ENCODE measurements around the gene ZNF423. TPM values are rescaled to one million over a fixed set of nuclear protein-coding genes. Genes with fewer than 3 reads are reported as not detected.

ZNF423 gene
- total and polyA plus RNA-seq, 2 donors = 0.52 to 1.6 TPM

- Histone ChIP-seq H3K27me3 (ENCODE audit: control insufficient read depth in 2 of 2, insufficient read depth in 1 of 2, low read length in 1 of 2) (no peaks in the 10 kb centered on the region), H3K9me3 (ENCODE audit: control insufficient read depth in 2 of 2, insufficient read depth in 1 of 2, low read length in 1 of 2) (no peaks in the 10 kb centered on the region), H3K4me1 (ENCODE audit: control insufficient read depth in 2 of 2, insufficient read depth in 2 of 2, low read length in 2 of 2) (peaks cover 9 to 44% of the 10 kb centered on the region in 2 donors), H3K4me3 (ENCODE audit: low read length in 2 of 2) (no peak overlapping the region), H3K27ac (ENCODE audit: low read depth in 1 of 2, low read length in 1 of 2) (no peak overlapping the region), H3K36me3 (ENCODE audit: control insufficient read depth in 2 of 2, insufficient read depth in 2 of 2, low read length in 1 of 2) (no peaks in the 10 kb centered on the region)
- DNase-seq (ENCODE audit: low read depth in 6 of 9, low spot score in 9 of 9) = no peak
- WGBS = 99% methylated on average over 4 of the region's 4 CpGs
Observed at GRCh38 chr16:49519741-49520140, 336.2 kb downstream of the ZNF423 start.

- H3K4me1 ChIP-seq (ENCODE audit: control insufficient read depth in 2 of 2, insufficient read depth in 2 of 2, low read length in 2 of 2) = peaks cover 5 to 38% of the 10 kb centered on the region in 2 donors
- H3K4me3 ChIP-seq (ENCODE audit: low read length in 2 of 2) = no peak overlapping the region
- DNase-seq (ENCODE audit: low read depth in 6 of 9, low spot score in 9 of 9) = no peak
- 96% methylated on average over 7 of the region's 7 CpGs for WGBS
- H3K36me3 ChIP-seq (ENCODE audit: control insufficient read depth in 2 of 2, insufficient read depth in 2 of 2, low read length in 1 of 2) = no peaks in the 10 kb centered on the region
- no peaks in the 10 kb centered on the region for H3K27me3 ChIP-seq (ENCODE audit: control insufficient read depth in 2 of 2, insufficient read depth in 1 of 2, low read length in 1 of 2)
- no peaks in the 10 kb centered on the region for H3K9me3 ChIP-seq (ENCODE audit: control insufficient read depth in 2 of 2, insufficient read depth in 1 of 2, low read length in 1 of 2)
- H3K27ac ChIP-seq (ENCODE audit: low read depth in 1 of 2, low read length in 1 of 2) = no peak overlapping the region
Observed at GRCh38 chr16:49519008-49519656, 336.8 kb downstream of the ZNF423 start.

DNA sequence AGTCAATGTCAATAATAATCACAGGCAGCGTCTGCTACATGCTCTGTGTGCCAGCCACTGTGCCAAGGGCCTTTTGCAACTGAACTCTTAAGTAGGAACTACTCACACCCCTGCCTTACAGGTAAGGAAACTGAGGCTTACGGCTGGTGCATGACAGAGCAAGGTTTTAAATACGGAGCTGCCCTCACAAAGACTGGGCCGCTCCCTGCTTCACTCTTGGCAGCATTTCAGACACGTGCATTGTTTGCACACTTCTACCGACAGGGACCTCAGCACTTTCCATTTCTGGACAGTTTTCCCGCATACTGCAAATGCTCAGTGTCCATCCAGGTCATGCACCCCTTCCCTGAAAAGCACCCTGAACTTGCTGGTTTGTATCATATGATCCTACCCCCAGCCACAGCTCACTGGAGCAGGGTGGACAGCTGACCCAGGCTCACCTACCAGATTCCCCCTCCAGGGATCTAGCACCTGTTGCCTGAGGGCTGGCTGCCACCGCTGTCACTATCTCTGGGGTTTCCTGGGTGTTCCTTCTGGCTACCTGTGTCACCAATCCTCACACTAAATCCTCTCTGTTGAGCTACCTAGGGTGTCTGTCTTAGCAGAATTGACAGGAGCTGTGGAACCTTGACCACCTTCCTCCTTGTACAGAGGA, 339.4 kb downstream of the ZNF423 start:
- Histone ChIP-seq H3K4me1 (ENCODE audit: control insufficient read depth in 2 of 2, insufficient read depth in 2 of 2, low read length in 2 of 2) (peaks cover 0 to 13% of the 10 kb centered on the region in 2 donors), H3K9me3 (ENCODE audit: control insufficient read depth in 2 of 2, insufficient read depth in 1 of 2, low read length in 1 of 2) (no peaks in the 10 kb centered on the region), H3K4me3 (ENCODE audit: low read length in 2 of 2) (no peak overlapping the region), H3K27me3 (ENCODE audit: control insufficient read depth in 2 of 2, insufficient read depth in 1 of 2, low read length in 1 of 2) (no peaks in the 10 kb centered on the region), H3K36me3 (ENCODE audit: control insufficient read depth in 2 of 2, insufficient read depth in 2 of 2, low read length in 1 of 2) (no peaks in the 10 kb centered on the region), H3K27ac (ENCODE audit: low read depth in 1 of 2, low read length in 1 of 2) (no peak overlapping the region)
- 94% methylated on average over 8 of the region's 8 CpGs for WGBS
- no peak for DNase-seq (ENCODE audit: low read depth in 6 of 9, low spot score in 9 of 9)

- 97% methylated on average over 12 of the region's 12 CpGs for WGBS
Observed at GRCh38 chr16:49515861-49516260, 340.1 kb downstream of the ZNF423 start.

DNA sequence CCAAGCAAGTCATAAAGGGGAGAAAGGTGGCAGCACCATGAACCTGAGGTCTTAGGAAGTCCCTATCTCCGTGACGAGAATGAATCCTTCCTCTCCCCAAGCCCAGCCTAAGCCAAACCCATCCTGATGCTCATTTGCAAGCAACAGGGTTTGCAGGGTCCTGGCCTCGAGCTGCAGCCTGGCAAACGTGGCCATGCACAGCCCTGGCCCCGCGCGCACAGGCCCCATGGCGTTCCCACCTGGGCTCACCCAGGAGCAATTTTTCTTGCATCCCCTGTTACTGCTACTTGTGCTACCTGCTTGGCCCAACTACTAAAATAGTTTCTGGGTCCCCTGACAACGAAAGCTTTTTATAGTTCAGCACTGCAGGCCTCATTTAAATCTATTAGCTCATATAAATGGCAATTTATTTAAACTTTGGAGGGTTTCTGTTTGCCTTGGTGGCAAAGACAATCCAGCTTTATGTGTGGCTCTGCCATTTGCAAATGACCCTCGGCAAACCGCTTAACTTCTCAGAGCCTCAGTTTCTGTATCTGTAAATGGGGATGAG, 340.8 kb downstream of the ZNF423 start:
- Histone ChIP-seq H3K36me3 (ENCODE audit: control insufficient read depth in 2 of 2, insufficient read depth in 2 of 2, low read length in 1 of 2) (no peaks in the 10 kb centered on the region), H3K27ac (ENCODE audit: low read depth in 1 of 2, low read length in 1 of 2) (no peak overlapping the region), H3K4me3 (ENCODE audit: low read length in 2 of 2) (no peak overlapping the region), H3K4me1 (ENCODE audit: control insufficient read depth in 2 of 2, insufficient read depth in 2 of 2, low read length in 2 of 2) (peaks cover 0 to under 1% of the 10 kb centered on the region in 2 donors), H3K9me3 (ENCODE audit: control insufficient read depth in 2 of 2, insufficient read depth in 1 of 2, low read length in 1 of 2) (no peaks in the 10 kb centered on the region), H3K27me3 (ENCODE audit: control insufficient read depth in 2 of 2, insufficient read depth in 1 of 2, low read length in 1 of 2) (no peaks in the 10 kb centered on the region)
- WGBS = 97% methylated on average over 11 of the region's 11 CpGs
- DNase-seq (ENCODE audit: low read depth in 6 of 9, low spot score in 9 of 9) = no peak

More at GRCh38 chr16:49515861-49516260, 340.1 kb downstream of the ZNF423 start:
- Histone ChIP-seq H3K27ac (ENCODE audit: low read depth in 1 of 2, low read length in 1 of 2) (no peak overlapping the region), H3K4me3 (ENCODE audit: low read length in 2 of 2) (no peak overlapping the region), H3K36me3 (ENCODE audit: control insufficient read depth in 2 of 2, insufficient read depth in 2 of 2, low read length in 1 of 2) (no peaks in the 10 kb centered on the region), H3K4me1 (ENCODE audit: control insufficient read depth in 2 of 2, insufficient read depth in 2 of 2, low read length in 2 of 2) (peaks cover 0 to 7% of the 10 kb centered on the region in 2 donors), H3K9me3 (ENCODE audit: control insufficient read depth in 2 of 2, insufficient read depth in 1 of 2, low read length in 1 of 2) (no peaks in the 10 kb centered on the region), H3K27me3 (ENCODE audit: control insufficient read depth in 2 of 2, insufficient read depth in 1 of 2, low read length in 1 of 2) (no peaks in the 10 kb centered on the region)
- no peak for DNase-seq (ENCODE audit: low read depth in 6 of 9, low spot score in 9 of 9)

GRCh38 chr16:49514073-49514980, 341.6 kb downstream of the ZNF423 start:
- DNase-seq (ENCODE audit: low read depth in 6 of 9, low spot score in 9 of 9) = no peak
- Histone ChIP-seq H3K27ac (ENCODE audit: low read depth in 1 of 2, low read length in 1 of 2) (no peak overlapping the region), H3K9me3 (ENCODE audit: control insufficient read depth in 2 of 2, insufficient read depth in 1 of 2, low read length in 1 of 2) (no peaks in the 10 kb centered on the region), H3K27me3 (ENCODE audit: control insufficient read depth in 2 of 2, insufficient read depth in 1 of 2, low read length in 1 of 2) (no peaks in the 10 kb centered on the region), H3K4me3 (ENCODE audit: low read length in 2 of 2) (no peak overlapping the region), H3K36me3 (ENCODE audit: control insufficient read depth in 2 of 2, insufficient read depth in 2 of 2, low read length in 1 of 2) (no peaks in the 10 kb centered on the region), H3K4me1 (ENCODE audit: control insufficient read depth in 2 of 2, insufficient read depth in 2 of 2, low read length in 2 of 2) (no peaks in the 10 kb centered on the region)
- WGBS = 97% methylated on average over 24 of the region's 24 CpGs

- WGBS = 78% methylated on average over 7 of the region's 7 CpGs
- peak in 2 of 9 donors; percentile 54 to 74 for DNase-seq (ENCODE audit: low read depth in 6 of 9, low spot score in 9 of 9)
- no peaks in the 10 kb centered on the region for H3K36me3 ChIP-seq (ENCODE audit: control insufficient read depth in 2 of 2, insufficient read depth in 2 of 2, low read length in 1 of 2)
- H3K27me3 ChIP-seq (ENCODE audit: control insufficient read depth in 2 of 2, insufficient read depth in 1 of 2, low read length in 1 of 2) = no peaks in the 10 kb centered on the region
- no peaks in the 10 kb centered on the region for H3K9me3 ChIP-seq (ENCODE audit: control insufficient read depth in 2 of 2, insufficient read depth in 1 of 2, low read length in 1 of 2)
- no peak overlapping the region for H3K27ac ChIP-seq (ENCODE audit: low read depth in 1 of 2, low read length in 1 of 2)
- no peaks in the 10 kb centered on the region for H3K4me1 ChIP-seq (ENCODE audit: control insufficient read depth in 2 of 2, insufficient read depth in 2 of 2, low read length in 2 of 2)
- no peak overlapping the region for H3K4me3 ChIP-seq (ENCODE audit: low read length in 2 of 2)
Observed at GRCh38 chr16:49513040-49513439, 342.9 kb downstream of the ZNF423 start.

GRCh38 chr16:49510654-49511305, 345.1 kb downstream of the ZNF423 start:
- no peaks in the 10 kb centered on the region for H3K36me3 ChIP-seq (ENCODE audit: control insufficient read depth in 2 of 2, insufficient read depth in 2 of 2, low read length in 1 of 2)
- 98% methylated on average over 25 of the region's 25 CpGs for WGBS
- H3K9me3 ChIP-seq (ENCODE audit: control insufficient read depth in 2 of 2, insufficient read depth in 1 of 2, low read length in 1 of 2) = no peaks in the 10 kb centered on the region

More at GRCh38 chr16:49510654-49511305, 345.1 kb downstream of the ZNF423 start:
- H3K4me1 ChIP-seq (ENCODE audit: control insufficient read depth in 2 of 2, insufficient read depth in 2 of 2, low read length in 2 of 2) = no peaks in the 10 kb centered on the region
- no peak for DNase-seq (ENCODE audit: low read depth in 6 of 9, low spot score in 9 of 9)
- no peak overlapping the region for H3K27ac ChIP-seq (ENCODE audit: low read depth in 1 of 2, low read length in 1 of 2)
- H3K4me3 ChIP-seq (ENCODE audit: low read length in 2 of 2) = no peak overlapping the region
- no peaks in the 10 kb centered on the region for H3K27me3 ChIP-seq (ENCODE audit: control insufficient read depth in 2 of 2, insufficient read depth in 1 of 2, low read length in 1 of 2)
